ENCODE results near the gene DSTN. TPM values are rescaled to one million over a fixed set of nuclear protein-coding genes. Genes with fewer than 3 reads are reported as not detected.

DSTN gene
- total RNA-seq, 1 donor from 2014 or later: 67.9 TPM

DNA sequence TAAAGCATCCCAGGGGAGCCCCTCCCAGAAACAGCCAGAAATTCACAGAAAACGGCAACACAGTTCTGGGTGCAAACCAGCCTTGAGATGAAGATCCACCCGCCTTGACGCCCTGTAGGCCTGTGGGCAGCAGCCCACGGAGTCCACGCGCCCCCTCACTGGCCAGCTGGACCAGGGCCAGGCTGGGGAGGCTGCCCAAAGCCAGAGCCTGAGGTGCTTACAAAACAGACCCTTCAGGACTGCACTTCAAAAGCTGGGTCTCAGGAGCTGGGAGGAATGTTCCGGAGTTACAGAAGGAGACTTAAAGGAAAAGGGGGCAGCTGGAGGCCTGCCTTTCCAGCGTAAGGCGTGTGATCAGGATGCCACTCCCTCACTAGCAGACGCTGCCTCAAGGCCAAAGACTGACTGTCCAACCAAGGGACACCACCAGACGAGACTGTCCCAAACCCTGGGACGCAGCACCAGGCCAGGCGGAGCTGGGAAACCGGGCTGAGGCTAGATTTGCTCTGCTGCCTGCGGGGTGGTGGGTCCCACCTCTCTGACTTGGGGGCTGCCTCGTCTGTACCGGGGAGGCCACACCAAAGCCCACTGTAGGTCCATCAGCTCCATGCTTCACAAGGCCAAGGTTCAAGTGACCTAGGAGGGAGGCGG is 64.1 kb downstream of the DSTN start:
- intact Hi-C loops (cut with micrococcal nuclease): no loop called here

DNA sequence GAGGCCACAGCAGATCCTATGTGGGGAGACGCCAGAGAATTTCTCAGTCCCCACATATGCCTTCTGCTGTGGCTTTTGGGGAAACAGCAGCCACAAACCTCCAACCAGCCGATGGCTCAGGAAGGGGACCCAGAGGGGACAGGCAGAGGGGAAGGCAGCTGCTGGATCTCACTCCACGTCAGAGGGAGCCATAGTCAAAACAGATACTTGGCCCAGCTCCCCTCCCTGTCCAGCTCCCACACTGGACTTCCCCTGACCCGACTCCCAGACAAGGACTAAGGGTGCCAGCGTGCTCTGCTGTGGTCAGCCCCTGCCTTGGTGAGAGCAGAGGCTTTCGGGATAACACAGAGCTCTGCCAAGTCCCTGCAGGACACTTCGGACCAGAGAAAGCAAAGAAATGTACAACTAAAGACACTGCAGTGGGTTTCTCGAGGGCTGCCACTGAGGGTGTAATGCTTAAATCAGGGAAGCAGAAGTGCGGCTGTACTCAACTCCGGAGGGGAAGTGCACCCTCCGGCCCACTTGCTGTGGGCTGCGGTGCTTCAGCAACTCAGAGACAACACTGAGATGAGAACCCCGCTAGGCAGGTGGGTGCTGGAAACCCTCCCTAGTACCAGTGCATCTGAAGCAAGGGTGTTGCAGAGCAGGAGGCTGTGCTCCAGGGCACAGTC is 64.9 kb downstream of the DSTN start:
- intact Hi-C loops (cut with micrococcal nuclease): no loop called here

DNA sequence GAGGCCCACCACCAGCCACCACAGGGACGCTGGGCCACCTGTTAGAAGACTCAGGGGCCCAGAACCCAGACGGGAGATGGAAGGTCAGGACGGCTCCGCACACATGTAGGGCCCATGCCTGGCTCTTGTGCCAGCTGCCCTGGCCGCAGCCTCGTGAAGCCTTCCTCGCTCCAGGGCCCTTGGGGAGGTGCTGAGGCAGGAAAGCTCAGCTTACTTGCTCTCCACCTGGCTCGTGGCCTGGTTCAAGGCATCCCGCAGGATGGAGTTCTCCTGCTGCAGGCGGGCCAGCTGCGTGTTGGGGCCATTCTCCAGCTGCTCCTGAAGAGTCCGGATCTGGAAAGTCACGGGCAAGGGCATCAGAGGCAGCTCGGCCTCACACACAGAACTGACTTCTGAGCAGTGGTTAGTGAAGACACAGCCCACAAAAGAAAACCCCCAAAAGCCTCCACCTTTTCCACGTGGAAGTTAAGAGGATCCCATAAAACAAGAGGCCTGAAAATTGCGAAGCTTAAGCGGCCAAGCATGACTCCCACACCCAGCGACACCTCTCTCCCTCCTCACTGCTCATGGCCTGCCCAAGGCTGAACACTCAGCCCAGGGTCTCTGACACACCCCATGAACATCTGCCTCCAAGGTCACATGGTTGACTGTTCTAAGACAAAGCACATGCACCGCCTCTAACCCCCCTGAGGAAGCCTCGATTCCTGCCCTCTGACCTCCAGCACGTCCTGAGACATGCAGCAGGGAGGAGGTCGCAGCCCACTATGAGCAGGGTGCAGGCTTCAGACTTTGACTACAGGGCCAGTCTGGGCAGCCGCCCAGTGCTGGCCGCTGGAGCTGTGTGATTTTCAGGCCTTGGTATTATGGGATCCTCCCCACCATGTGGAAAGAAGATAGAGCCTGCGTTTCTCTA is 65.7 kb downstream of the DSTN start:
- intact Hi-C loops (cut with micrococcal nuclease): no loop called here

DNA sequence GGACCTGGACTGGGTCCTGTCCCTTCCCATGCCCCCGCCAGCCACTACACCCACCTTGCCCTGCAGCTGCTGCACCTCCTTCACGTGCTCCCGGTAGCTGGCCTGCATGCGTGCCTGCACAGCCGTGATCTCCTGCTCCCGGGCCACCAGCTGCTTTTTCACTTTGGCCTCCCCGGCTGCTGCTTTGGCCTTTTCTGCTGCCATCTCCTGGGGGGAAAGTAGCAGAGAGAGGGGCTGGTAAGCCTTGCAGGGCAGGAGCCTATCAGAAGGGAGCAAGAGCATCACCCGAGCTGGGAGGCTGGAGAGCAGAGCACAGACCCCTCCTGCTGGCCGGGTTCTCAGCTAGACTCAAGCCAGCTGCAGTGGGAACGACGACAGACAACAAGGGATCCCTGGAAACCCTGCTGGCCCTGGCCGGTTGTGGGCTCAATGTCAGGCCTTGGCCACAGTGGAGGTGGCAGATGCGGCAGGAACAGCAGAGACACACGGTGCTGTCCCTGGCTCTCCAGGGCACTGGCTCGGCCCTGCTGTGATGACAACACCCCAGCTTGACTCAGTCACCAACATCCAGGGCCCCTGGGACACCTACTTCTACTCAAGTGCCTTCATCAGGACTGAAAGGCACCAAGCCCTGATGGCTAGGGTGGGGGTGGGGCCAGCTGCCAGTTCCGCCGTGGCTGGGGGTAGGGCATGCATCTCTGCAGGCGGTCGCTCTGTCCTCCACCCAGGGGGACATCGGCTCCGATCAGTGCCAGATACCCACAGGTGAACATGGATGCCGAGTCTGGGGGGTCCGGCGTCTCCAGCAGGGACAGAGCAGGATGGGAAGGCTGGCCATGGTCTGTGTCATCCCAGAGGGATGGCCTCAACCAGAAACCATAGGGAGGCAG is 66.9 kb downstream of the DSTN start:
- intact Hi-C loops (cut with micrococcal nuclease): no loop called here

DNA sequence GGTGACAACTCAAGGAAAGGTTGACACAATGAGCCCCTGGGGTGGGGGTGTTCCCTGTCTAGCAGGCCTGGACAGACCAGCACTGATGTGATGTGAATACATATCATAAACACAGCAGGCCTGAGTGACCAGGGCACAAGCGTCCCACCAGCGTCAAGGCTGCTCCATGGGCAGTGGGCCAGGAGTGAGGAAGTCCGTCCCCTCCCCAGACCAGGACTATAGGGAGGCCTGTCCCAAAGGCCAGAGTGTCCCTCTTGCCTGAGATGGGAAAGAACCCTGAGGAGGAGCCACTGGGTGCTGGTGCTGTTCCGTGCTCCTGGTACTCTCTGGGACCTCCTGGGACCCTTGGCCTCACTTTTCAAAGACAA is 67.5 kb downstream of the DSTN start:
- intact Hi-C loops (cut with micrococcal nuclease): no loop called here

DNA sequence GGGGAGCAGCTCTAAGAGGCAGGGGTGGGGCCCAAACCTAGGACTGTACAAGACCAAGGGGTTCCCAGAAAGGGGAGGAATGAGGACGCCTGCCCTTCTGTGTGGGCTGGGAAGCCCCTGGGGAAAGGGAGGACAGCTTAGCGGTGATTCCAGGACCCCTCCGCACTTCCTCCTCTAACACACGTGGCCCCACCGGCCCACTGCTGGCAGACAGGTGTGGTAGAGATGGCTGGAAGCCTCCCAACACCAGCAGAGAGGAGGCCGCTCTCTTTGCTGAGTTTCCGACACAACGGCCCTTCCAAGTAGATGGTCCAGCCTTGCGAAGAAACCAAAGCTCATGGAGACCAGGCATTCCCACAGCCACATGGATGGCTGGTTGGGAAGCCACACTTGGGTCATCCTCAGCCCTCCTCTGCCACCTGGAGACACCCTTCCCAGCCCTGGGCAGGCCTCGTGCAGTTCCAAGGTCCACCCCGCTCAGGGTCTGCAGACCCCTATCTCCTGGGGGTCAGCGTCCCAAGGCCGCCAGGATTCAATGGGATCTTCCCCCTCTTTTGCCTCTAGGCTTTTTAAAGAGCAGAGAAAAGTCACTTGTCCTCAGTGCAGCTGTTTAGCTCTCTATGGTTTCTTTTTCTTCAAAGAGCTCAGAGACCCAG is 68.2 kb downstream of the DSTN start:
- intact Hi-C loops (cut with micrococcal nuclease): no loop called here

DNA sequence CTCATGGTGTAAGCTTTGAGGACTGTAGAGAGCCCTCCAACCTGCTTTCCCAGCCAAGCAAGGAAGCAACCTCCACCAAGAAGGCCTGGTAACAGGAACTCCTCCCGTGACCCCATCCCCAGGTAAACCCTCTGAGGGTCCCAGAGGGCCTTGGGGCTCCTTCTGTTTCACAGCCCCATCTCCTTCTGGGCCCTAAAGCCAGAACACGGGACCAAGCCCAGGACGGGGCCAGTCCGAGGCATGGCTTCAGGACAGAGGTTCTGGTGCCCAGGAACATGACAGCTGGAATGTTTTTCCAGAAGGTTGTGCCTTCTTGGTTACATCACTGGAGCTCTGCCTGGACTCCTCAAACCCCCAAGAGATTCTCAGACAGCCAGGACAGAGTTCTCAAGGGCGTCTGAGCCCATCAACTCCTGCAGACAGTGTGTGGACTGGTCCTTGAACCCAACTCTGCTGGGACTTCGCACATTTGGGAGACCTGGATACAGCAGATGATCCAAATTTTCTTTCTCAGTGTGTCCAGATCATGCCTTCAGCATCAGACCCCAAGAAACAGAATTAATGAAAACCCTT is 69.0 kb downstream of the DSTN start:
- intact Hi-C loops (cut with micrococcal nuclease): no loop called here

DNA sequence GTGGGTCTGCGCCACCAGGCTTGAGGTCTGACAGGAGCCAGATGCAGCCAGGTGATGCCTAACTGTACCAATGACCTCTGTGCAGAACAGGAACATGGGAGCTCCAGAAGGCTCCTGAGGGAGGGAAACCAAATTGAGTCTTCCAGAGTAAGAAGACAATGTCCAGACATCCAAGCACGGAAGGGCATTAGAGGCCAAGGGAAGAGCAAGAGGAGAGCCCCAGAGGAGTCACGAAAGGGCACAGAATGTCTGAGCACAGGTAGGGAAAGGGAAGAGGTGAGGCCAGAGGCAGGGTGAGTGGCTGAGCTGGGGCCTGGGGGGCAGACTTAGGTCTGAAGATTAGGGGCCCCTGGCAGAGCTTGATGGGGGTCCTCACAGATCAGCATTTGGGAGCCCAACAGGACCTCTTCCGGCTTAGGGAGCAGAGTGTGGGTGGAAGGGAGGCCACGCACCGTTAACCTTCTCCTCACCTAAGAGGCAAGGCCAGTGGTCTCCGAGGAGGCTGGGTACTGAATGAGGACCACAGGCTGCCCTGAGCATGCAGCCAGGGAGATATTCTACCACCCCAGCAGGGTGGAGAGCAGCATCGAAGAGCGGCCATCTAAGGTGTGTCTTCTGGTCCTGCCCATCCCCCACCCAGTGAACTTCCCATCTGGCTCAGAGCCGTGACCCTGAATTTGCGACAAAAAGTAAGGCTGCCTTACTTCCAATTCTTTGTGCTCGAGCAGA is 70.4 kb downstream of the DSTN start:
- intact Hi-C loops (cut with micrococcal nuclease): no loop called here

DNA sequence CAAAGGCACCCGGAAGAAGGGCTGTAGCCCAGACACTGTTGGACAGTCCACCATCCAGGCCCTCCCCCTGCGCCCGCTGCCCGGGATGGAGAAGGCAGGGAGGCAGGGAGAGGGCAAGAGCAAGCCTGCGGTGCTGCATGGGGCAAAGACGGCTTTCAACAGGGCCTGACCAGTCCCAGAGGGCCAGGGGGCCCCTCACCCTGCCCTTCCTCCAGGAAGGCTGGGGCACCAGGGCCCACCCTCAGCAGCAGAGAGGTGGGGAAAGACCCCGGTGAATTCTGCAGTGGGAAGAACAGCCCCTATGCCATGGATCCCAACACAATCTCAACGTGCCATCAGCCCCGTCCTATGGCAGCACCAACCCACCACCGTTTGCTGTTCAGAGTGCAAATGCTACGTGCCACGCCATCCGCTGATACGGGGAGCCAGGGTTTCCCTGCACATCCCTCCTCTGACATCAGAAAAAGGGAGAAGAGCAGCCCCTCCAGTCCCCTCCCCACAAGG is 71.1 kb downstream of the DSTN start:
- intact Hi-C loops (cut with micrococcal nuclease): no loop called here

DNA sequence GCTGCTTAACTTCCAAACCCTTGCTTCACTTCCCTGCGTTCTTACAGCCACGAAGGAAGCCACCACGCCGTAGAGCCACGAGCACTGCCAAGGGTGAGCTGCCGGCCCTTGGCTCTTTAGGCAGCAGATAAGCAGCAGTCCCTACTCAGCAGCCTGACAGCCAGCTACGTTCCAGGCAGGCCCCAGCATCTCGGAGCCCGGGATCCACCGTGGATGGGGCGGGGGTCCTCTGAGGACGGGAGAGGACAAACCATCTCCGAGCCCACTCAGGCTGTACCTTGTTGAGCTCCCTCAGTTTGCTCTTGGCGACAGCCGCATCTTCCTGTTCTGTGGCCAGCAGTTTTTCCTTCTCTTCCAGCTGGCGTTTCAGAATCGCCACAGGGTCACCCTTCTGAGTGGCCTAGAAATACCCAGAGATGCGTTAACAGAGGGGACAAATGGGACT is 71.7 kb downstream of the DSTN start:
- intact Hi-C loops (cut with micrococcal nuclease): no loop called here

DNA sequence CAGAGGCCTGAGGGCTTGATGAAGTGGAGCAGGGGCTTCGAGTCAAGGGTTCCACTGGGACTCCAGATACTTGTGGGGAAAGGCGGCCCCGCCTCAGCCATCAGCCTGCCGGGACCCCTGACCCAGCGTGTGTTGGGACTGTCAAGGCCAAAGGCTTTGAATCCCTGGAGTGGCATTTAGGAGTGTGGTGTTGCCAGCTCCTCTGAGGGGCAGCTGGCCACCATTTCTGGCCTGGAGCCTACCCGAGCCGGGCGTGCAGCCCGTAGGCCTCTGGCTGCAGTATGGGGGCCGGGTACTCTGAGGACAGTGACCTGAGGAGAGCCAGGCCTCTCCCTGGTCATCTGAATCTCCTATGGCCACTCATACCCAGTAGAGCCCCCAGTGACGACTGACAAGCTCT is 72.1 kb downstream of the DSTN start:
- intact Hi-C loops (cut with micrococcal nuclease): no loop called here

DNA sequence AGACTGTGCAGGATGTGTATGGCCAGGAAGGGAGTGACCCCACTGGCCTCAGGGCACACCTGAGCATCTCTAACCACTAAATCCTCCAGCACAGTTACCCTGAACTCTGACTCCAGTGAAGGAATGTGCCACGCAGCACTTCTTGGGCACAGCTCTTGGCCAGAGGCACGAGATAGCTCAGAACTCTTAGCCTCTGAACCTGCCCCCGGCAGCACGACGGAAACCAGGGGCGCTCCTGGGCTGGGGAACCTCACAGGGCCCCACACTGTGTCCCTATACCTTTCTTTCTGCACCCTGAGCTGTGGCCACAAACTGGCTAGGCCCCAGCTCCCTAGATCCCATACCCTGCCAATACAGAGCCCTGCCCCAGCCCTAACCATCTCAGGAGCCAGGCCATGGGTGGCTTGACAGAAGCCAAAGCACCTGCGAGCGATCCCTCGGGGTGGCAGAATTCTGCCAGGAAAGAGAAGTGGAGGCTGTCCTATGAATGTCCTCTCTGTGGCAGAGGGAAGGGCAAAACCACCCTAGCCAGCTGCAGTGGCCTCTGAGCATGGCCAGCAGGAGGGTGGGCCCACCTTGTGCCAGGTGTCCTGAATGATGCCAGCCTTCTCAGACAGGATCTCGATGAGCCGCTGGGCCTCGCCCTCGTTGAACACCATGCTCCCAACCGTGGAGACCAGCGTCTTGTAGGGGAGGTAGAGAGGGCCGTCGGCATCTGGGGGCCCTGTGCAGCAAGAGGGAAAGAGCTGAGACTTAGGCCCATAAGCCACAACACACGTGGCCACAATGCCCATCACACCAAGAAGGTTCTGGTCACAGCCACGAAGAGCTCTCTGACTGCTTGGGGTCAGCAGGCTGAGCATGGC is 72.8 kb downstream of the DSTN start:
- intact Hi-C loops (cut with micrococcal nuclease): no loop called here

DNA sequence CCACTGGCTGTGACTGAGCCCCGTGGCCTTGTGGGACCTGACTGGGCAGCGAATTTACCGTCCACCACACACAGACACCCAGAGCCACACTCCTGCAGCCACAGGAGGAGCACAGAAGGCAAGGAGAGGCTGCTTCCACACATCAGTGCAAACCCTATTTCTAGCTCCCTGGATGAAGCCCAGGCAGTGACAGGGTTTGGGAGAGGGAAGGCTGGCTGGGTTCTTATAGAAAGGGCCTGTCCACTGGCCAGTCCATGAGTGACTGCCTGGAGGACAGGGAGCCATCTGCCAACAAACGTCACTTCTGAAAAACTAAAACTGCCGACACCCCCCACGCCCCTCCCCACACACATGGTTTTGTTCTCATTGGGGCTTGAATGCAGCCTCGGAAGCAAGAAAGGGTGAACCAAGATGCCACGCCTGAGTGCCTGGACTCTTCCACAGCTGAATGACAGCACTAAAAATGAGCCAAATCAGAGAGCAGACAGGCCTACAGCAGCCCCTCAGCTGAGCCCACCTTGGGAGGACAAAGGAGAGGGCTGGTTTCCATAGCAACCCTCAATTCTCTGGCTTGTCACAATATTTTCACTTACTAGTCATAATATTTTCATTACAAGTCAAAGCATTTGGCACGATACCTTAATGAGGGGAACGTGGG is 73.8 kb downstream of the DSTN start:
- intact Hi-C loops (cut with micrococcal nuclease): no loop called here

DNA sequence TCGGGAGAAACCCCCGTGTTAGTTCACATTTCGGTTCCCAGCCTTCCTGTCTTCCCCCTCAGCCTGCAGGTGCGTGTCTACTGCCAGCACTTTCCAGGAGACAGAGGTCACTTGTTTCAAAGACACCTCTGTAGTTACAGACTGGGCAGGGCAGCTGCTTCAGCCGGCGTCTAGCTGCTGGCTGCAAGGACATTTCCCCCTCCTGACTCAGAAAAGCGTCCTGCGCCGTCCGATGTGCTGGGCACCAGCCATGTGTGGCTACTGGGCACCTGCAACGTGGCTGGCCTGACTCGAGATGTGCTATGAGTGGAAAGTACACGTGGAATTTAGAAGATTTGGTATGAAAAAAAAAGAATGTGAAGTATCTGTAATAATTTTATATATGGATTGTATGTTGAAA is 74.6 kb downstream of the DSTN start:
- intact Hi-C loops (cut with micrococcal nuclease): no loop called here

DNA sequence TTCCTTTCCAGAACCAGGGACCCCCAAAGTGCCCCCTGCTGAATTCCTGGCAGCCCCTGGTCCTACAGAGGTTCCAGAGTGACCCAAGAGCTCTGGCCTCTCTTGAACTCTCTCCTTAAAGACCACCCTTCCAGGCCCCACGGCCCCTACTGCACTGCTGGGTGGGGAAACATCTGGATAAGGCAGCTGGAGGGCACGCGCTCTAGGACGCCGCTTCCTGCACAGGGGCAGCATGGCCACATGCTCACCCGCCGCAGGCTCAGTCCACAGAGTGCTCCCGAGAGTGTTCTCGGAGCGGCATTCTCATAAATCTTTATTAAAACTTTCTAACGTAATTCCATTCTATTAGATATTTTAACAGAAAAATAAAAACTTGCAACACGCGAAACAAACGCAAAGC is 75.1 kb downstream of the DSTN start:
- intact Hi-C loops (cut with micrococcal nuclease): no loop called here

DNA sequence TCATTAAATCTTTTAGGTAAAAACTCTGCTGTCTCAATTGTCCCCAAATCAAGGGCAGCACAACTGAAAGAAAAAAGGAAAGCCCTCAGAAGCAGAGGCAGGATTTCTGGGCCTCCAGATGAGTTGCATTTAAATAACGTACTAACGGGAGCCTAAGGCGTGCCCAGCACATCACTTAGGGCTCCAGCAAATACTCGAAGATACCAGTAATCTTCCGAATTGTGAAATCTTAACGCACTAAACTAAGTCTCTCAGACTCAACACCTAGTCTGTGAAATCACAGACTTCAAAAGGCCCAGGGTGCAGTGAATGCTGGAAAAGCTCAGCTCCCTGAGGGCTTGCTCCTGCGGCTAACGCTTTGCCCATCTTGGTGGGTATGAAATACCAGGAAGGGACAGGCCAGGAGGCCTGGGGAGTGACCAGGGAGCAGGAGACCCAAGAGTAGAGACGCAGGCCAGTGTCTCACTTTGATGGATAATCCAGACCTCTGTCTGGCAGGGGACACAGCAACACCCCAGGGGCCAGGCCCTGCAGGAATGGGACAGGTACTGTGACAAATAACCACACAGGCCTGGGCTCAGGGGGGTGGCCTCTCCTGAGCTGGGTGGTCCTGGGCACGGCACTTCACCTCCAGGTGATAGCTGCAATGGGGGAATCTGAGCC is 75.8 kb downstream of the DSTN start:
- intact Hi-C loops (cut with micrococcal nuclease): no loop called here

DNA sequence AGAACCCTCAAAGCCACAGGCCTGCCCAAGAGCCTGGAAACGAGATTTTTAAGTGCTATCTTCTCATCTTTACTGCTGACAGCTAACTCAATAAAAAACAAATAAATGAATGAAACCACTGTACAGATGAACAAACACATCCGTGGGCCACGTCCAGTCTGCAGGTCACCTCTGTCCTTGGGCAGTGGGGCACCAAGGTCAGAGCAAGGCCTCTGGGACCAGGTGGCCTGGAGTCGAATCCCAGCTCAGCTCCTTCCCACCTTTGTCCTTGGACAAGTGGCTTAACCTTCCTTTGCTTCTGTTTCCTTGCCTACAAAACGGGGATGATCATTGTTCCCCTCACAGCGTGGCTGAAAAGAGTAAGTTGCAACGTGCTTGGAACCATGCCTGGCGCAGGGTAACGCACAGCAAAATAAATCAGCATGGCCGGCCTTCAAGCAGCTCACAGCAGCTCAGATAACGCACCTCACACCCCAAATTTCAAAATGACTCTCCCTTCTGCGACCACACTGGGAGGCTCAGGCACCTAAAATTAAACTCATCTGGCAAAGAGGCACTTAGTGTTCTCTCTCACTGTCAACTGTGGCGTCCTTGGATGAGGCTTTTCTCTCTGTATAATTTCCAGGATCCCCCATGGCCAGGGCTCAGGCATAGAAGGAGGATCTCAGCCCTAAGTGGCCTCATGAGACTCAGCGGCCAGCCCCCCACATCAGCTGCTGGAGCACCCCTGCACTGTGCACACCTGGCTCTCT is 76.5 kb downstream of the DSTN start:
- intact Hi-C loops (cut with micrococcal nuclease): no loop called here
